Panc1 (cell line): ENCODE measurements around the gene PRKCA. TPM values are rescaled to one million over a fixed set of nuclear protein-coding genes. Genes with fewer than 3 reads are reported as not detected.

Source experiments
- ATAC-seq: fragments of 200-7000 bp; cut with Tn5 transposase; 2 replicates; pipeline ENCODE4 v1.9.1; 2020; ENCODE audit warnings: mild to moderate bottlenecking, moderate library complexity
- BruUV-seq: library from RNA; stranded (reverse); fragments of 400-500 nt; replicated peaks from 2 replicates; lab custom pipeline; 2021; lab: Mats Ljungman, UMichigan
- CTCF ChIA-PET: fragments of 300-600 bp; sonication (Branson Sonifier 250); formaldehyde crosslinking; loops from one replicate; lab custom pipeline; 2022; ENCODE audit warnings: antibody characterized with exemption; lab: Charles Lee
- POLR2A ChIA-PET: fragments of 300-600 bp; sonication (Branson Sonifier 250); formaldehyde crosslinking; loops from one replicate; lab custom pipeline; 2022; ENCODE audit warnings: antibody characterized with exemption; lab: Charles Lee
- DNase-seq: peaks from one replicate; pipeline ENCODE4 v3.0.0-alpha.2; 2010; ENCODE audit warnings: low read depth, low spot score
- H3K27ac ChIP-seq: 2 replicates; pipeline ENCODE4 v1.5.1; 2011; ENCODE audit warnings: mild to moderate bottlenecking, low read length, inconsistent platforms
- H3K27me3 ChIP-seq: fragments of 200-500 bp; sonication (Bioruptor generic); 2 replicates; pipeline ENCODE4 v1.6.0; 2014; ENCODE audit warnings: low read length, inconsistent platforms; ENCODE audit not compliant: control insufficient read depth, insufficient read depth
- H3K36me3 ChIP-seq: fragments of 200-500 bp; sonication (Bioruptor generic); 2 replicates; pipeline ENCODE4 v1.5.1; 2014; ENCODE audit warnings: inconsistent platforms, mild to moderate bottlenecking, low read length, moderate library complexity; ENCODE audit not compliant: control insufficient read depth, insufficient read depth
- H3K4me1 ChIP-seq: 2 replicates; pipeline ENCODE4 v1.5.1; 2011; ENCODE audit warnings: inconsistent platforms, mild to moderate bottlenecking, low read length, moderate library complexity; ENCODE audit not compliant: control insufficient read depth, insufficient read depth
- H3K4me3 ChIP-seq, 2 experiments: 2 replicates each; pipeline ENCODE4 v1.5.1; 2011 to 2012; ENCODE audit warnings: low read depth in 2 of 2, low read length in 2 of 2, mild to moderate bottlenecking in 2 of 2, inconsistent platforms in 1 of 2, moderate library complexity in 1 of 2
- H3K9me3 ChIP-seq: fragments of 200-500 bp; sonication (Bioruptor generic); 2 replicates; pipeline ENCODE4 v1.5.1; 2014; ENCODE audit warnings: low read depth, mild to moderate bottlenecking, inconsistent platforms, low read length, moderate library complexity; ENCODE audit not compliant: control insufficient read depth, insufficient read depth
- POLR2AphosphoS5 ChIP-seq: IDR thresholded peaks from 2 replicates; pipeline ENCODE4 v1.6.1; 2012; ENCODE audit warnings: mild to moderate bottlenecking, low read depth, low read length, moderate library complexity
- REST ChIP-seq, 2 experiments: IDR thresholded peaks; 2 replicates each; pipeline ENCODE4 v1.6.1; 2011 to 2012; ENCODE audit warnings: low read depth in 2 of 2, control low read depth in 1 of 2, low read length in 1 of 2, mild to moderate bottlenecking in 1 of 2, moderate library complexity in 1 of 2; ENCODE audit not compliant: insufficient read depth in 1 of 2
- SIN3A ChIP-seq: IDR thresholded peaks from 2 replicates; pipeline ENCODE4 v1.6.1; 2012; ENCODE audit warnings: low read depth, mild to moderate bottlenecking, low read length, moderate library complexity, borderline replicate concordance; ENCODE audit not compliant: insufficient read depth
- TCF7L2 ChIP-seq: IDR thresholded peaks from 2 replicates; pipeline ENCODE4 v1.6.1; 2011; ENCODE audit warnings: mild to moderate bottlenecking, low read depth, low read length, inconsistent platforms
- in situ Hi-C: cut with HindIII; loops from 2 replicates; pipeline ENCODE4 v1.10.0; 2016; ENCODE audit warnings: low sequenced_read_pairs, low pct_unique_long_range_greater_than_20kb
- intact Hi-C: fragments of 100-400 bp; cut with micrococcal nuclease; formaldehyde crosslinking; loops from one replicate; pipeline ENCODE4 v1.10.0; 2022; ENCODE audit not compliant: unreplicated experiment
- total RNA-seq: library from RNA; stranded (reverse); gene quantifications from one replicate; pipeline ENCODE4 v1.2.1, GENCODE V29; 2021; ENCODE audit not compliant: unreplicated experiment
- TF ChIP-seq, protein P1 (sequence below): fragments of 450-650 bp; IDR thresholded peaks from 2 replicates; pipeline ENCODE4 v1.5.1; 2017; ENCODE audit warnings: mild to moderate bottlenecking

Gene PRKCA
- total RNA-seq, 1 experiment from 2014 or later = 53.0 TPM

GRCh38 chr17:66604376-66604775 lies 302.0 kb downstream of the PRKCA start:
- Histone ChIP-seq H3K27me3 (no peaks in the 10 kb centered on the region), H3K4me1 (peaks cover 4% of the 10 kb centered on the region), H3K27ac (no peak overlapping the region), H3K36me3 (no peaks in the 10 kb centered on the region), H3K4me3 (no peak overlapping the region), H3K9me3 (no peaks in the 10 kb centered on the region)
- intact Hi-C loops = no loop called here
- DNase-seq (no peak), ATAC-seq (no peak)
- BruUV-seq = no TSS peak
- TF ChIP-seq TCF7L2 (no peak), REST (IDR thresholded peaks at IDR 0.05; ENCODE audit: insufficient read depth in 1 of 2, low read depth in 2 of 2, low read length in 1 of 2) (no peak), SIN3A (no peak), POLR2AphosphoS5 (no peak)
- TF ChIP-seq, protein P1, sequence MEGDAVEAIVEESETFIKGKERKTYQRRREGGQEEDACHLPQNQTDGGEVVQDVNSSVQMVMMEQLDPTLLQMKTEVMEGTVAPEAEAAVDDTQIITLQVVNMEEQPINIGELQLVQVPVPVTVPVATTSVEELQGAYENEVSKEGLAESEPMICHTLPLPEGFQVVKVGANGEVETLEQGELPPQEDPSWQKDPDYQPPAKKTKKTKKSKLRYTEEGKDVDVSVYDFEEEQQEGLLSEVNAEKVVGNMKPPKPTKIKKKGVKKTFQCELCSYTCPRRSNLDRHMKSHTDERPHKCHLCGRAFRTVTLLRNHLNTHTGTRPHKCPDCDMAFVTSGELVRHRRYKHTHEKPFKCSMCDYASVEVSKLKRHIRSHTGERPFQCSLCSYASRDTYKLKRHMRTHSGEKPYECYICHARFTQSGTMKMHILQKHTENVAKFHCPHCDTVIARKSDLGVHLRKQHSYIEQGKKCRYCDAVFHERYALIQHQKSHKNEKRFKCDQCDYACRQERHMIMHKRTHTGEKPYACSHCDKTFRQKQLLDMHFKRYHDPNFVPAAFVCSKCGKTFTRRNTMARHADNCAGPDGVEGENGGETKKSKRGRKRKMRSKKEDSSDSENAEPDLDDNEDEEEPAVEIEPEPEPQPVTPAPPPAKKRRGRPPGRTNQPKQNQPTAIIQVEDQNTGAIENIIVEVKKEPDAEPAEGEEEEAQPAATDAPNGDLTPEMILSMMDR = no peak
- in situ Hi-C loops = no loop called here
- ChIA-PET POLR2A (no interaction called here), CTCF (no interaction called here)

DNA sequence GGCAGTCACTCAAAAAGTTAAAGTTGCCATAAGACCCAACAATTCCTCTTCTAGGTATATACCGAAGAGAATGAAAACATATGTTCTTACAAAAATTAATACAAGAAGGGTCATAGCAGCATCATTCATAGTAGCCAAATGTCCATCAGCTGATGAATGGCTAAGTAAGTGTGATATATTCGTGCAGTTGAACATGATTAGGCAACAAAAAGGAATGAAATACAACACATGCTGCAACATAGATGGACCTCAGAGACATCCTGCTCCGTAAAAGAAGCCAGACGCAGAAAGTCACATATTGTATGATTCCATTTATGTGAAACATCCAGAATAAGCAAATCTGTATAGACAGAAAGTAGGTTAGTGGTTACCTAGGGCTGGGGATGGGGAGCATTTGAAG lies 303.1 kb downstream of the PRKCA start:
- no peak for DNase-seq
- Histone ChIP-seq H3K9me3 (no peaks in the 10 kb centered on the region), H3K36me3 (no peaks in the 10 kb centered on the region), H3K27ac (no peak overlapping the region), H3K27me3 (no peaks in the 10 kb centered on the region), H3K4me1 (peaks cover 4% of the 10 kb centered on the region), H3K4me3 (no peak overlapping the region)
- in situ Hi-C loops = no loop called here
- intact Hi-C loops = no loop called here
- CTCF ChIA-PET = no interaction called here
- no TSS peak for BruUV-seq
- no peak for ATAC-seq
- TF ChIP-seq TCF7L2 (no peak), REST (IDR thresholded peaks at IDR 0.05; ENCODE audit: insufficient read depth in 1 of 2, low read depth in 2 of 2, low read length in 1 of 2) (no peak), SIN3A (no peak), POLR2AphosphoS5 (no peak)
- TF ChIP-seq, protein P1 = no peak
- POLR2A ChIA-PET = no interaction called here
